H4 (cell line): ENCODE data around the gene GSG1L. TPM values are rescaled to one million over a fixed set of nuclear protein-coding genes. Genes with fewer than 3 reads are reported as not detected.

ENCODE experiments used
- DNase-seq: peaks from one replicate; pipeline ENCODE4 v3.0.0-alpha.2; 2015; ENCODE audit warnings: low spot score
- total RNA-seq: library from RNA; depleted of rRNA; stranded (reverse); fragments of >200 nt; shearing (Covaris generic); gene quantifications from 2 replicates; pipeline ENCODE4 v1.2.3, GENCODE V29; 2014

The GSG1L gene
- total RNA-seq, 1 experiment from 2014 or later, result 0.08 TPM

GRCh38 chr16:27791404-27791719 is 272.2 kb downstream of the GSG1L start:
- DNase-seq, result no peak

- no peak for DNase-seq
These were observed 272.7 kb downstream of the GSG1L start for GRCh38 chr16:27790546-27791403.

DNA sequence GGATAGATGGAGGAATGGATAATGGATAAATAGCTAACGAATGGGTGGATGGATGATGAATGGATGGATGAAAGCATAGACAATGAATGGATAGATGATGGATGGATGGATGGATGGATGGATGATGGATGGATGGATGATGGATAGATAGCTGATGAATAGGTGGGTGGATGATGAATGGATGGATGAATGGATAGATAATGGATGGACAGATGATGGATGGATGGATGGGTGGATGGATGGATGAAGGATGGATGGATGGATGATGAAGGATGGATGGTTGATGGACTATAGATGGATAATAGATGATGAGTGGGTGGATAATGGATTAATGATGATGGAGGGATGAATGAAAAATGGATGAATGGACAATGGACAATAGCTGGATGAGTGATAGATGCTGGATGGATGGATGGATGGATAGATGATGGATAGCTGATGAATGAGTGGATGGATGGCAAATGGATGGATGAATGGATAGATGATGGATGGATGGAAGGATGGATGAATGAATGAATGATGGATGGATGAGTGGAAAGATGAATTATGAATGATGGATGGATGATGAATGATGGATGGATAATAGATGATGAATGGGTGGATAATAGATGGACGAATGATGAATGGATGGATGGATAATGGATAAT is 273.8 kb downstream of the GSG1L start:
- DNase-seq, result no peak

GRCh38 chr16:27789150-27789549 is 274.4 kb downstream of the GSG1L start:
- DNase-seq, result no peak

DNA sequence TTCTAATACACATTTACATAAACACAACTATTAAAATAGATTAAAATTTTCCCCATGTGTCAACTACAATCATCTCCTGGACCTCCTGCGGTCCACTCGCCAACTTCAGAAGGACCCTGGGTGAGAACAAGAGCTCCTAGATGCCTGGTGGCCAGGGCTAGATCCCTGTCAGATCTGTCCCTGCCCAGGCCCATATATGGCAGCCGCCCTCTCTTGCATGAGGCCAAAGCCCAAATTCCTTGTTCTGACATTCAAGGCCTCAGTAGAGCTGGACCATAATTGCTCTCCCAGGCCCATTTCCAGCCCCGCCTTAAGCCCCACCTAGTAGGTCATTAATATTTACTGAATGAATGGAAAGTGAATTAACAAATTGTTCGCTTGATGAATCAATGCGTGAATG is 275.8 kb downstream of the GSG1L start:
- DNase-seq, result no peak

- DNase-seq, result no peak
These were observed 276.4 kb downstream of the GSG1L start for GRCh38 chr16:27786923-27787625.

DNA sequence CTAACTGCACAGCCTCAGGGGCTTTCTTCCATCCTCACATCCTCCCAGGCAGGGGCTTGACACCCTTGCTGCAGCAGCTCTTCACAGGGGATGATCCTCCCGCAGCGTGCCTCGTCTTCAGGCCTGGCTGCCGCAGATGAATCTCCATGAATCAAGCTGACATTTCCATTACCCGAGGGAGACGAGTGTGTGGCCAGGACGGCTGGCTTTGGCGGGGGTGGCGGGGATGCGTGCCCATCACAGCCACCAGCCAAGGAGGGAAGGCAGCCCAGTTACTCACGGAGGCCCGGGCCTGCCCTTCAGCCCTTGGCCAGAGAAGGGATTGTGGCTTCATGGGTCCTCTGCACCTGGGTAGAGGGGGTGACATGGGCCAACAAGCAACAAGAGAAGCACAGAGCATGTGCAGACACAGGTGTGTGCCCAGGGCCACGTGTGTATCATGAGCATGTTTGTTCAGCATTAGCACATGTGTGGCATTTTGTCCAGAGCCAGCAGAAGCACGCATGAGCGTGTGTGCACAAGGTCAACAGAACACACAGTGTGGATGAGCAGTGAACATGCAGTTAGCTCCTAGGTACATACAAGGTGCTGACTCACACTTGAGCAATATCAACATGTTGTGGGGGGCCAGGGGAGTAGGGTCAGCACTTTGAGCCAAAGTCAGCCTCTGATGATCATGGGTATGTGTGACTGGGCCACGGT is 277.1 kb downstream of the GSG1L start:
- DNase-seq, result no peak

DNA sequence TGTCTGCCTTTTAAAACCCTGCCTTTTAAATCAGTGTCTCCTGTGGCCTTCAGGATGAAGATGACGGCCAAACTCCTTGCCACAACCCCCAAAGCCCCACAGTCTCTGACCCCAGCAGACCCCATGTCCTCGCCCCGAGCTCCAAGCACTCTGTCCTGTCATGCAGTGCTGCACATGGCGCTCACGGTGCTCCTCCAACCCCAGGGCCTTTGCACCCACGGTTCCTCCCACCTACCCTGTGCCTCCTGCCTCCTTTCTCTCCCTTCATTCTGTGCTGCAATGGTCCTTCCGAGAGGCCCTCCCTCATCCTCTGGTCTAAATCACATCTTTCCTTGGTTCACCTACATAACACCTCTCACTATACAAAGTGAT is 278.2 kb downstream of the GSG1L start:
- DNase-seq, result no peak

DNA sequence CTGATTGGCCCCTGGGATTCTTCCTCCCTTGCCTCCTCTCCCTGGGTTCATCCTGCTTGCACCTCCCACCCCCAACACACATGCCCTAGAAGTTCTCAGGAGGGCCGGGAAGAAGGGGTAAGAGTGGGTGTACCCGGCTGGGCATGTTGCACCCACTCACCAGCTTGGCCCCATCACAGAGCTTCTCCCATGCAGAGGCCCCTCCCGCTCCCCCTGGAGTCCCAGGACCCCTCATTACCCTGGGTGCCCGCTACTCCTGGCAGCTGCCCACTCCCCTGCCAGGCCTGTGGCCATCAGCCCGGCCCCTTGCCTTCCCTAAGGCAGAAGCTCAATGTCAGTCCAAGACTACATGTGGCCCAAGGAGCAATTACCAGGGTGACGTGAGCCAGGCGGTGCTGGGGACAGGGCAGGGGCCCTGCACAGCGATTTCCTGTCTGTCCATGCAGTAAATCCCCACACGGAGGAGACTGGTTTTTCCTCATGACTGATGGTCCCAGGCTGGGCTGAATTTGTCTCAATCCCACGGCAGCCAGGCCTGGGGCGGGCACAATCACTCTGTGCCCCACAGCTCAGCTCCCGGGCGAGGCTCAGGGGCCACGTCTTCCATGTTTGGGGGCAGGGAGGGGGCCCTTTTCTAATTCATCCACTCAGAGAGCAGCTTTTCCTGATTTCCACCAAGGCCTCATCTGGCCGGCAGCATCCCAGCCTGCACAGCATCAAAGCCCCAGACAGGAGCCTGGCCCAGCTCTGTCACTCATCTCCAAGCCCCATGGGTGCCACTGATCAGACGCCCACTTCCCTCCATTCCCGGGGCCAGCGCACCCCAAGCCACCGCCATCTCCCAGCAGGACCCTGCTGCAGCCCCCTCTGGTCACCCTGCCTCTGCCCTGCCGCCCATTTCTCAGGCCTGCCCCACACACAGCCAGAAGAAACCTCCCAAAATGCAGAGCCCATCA is 278.9 kb downstream of the GSG1L start:
- no peak for DNase-seq

- DNase-seq, result no peak
These were observed 281.3 kb downstream of the GSG1L start for GRCh38 chr16:27781981-27782880.

- no peak for DNase-seq
These were observed 282.4 kb downstream of the GSG1L start for GRCh38 chr16:27781195-27781524.

- DNase-seq, result no peak
These were observed 282.9 kb downstream of the GSG1L start for GRCh38 chr16:27780468-27781194.

DNA sequence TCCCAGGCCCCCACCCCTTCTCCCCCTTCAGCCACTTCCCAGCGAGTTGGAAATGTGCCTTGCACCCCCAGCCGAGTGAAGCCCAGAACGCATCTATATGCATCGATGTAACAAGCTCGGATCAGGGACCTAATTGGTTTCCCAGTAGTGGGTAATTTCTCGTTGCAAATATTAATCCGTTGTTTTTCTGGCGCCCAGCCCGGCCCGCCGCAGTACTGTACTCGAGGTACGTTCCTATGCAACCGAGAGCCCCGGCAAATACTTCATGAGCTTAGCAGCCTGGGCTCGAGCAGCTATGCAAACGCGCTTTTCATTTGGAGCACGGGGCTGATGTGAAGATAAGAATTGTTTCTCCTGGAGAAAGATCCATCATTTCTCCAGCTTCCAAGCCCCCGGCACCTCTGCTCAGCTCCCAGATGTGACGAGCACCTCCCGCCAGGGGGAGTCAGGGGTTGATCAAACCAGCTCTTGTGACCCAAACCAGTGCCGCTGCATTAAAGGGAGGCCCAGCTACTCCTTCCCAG is 283.8 kb downstream of the GSG1L start:
- DNase-seq, result no peak

DNA sequence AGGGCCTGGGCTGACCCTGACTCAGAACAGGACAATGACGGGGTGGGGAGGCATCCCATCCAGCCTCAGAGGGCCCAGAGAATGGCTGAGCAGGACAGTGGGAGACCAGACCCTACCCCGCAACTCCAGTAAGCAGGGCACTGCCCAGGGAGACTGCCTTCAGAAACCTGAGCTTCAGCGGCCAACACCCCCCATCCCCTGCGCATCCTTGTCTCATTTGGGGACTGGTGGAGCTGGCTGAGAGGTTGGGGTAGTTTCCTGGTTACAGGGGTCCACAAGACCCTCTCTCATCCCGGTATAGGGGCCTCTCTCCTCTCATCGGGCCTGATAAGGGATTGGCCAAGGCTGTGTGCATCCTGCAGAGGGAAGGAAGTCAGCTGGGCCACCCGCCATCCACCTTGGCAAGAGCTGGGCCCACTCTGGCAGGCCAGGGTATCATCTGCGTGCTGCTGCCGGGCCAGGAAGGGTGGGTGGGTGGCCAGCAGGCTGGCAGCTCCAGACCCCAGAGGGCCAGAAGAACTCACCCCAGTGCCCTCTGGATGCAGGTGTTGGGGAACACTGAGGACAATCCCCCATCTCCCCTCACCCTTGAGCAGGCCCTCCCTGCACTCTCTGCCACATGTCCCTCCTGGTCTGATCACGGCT is 284.5 kb downstream of the GSG1L start:
- DNase-seq, result no peak

GRCh38 chr16:27778171-27778925 is 285.2 kb downstream of the GSG1L start:
- DNase-seq, result no peak

GRCh38 chr16:27777527-27777926 is 286.0 kb downstream of the GSG1L start:
- DNase-seq, result no peak

DNA sequence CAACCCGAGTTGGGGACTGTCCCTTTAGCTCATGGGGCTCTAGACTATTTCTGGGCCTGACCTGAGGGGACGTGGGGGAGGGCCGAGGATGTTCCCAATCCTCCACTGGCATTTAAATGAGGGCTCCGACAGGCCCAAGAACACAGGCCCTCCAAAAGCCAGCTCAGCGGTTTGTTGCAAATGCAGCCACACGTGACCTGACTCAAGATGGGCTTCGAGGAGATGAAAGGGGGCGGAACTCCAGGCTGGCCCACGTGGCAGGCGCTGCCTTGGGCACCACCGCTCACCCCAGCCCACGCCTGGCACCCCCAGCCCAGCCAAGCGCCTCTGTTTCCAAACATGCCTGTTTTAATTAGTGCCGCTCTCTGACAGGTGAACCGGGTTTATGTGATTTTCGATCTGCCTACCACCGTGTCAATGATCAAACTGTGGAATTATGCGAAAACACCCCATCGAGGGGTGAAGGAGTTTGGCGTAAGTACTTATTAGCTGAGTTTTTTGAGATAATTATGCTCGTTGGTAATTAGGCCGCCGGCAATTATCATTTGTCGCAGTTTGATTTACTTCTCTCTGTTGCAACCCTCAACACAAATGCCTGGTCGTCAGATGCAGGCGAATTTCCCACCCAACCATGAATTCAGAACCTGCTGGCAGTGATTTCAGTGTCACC is 286.8 kb downstream of the GSG1L start:
- no peak for DNase-seq
